Pancreas (tissue), 10 donors: ENCODE data around the gene DUOX1. TPM values are rescaled to one million over a fixed set of nuclear protein-coding genes. Genes with fewer than 3 reads are reported as not detected.
A peak's percentile ranks its signal among the peaks of the same experiment; 100 is the strongest.

Experiments
- ATAC-seq, 4 donors: fragments of 200-7000 bp; cut with Tn5 transposase; one replicate each; pipeline versions ENCODE4 v1.8.0 to v1.9.1; 2020; ENCODE audit warnings: mild to moderate bottlenecking in 4 of 4, moderate library complexity in 4 of 4
- DNase-seq, 6 donors: peaks; one replicate each; pipeline ENCODE4 v3.0.0-alpha.2; 2020
- FAIRE-seq: peaks from 2 replicates; lab custom pipeline; 2012; peaks lifted over from hg19 to GRCh38; lab: Jason Lieb, UNC
- H3K27ac ChIP-seq, 4 donors: fragments of 200-600 bp; sonication (generic); 1 replicate in 3 of 4; 2 replicates in 1 of 4; pipeline versions ENCODE4 v1.5.0 to v1.8.0; 2020
- H3K27me3 ChIP-seq, 4 donors: fragments of 200-600 bp; one replicate each; pipeline ENCODE4 v1.8.0; 2021
- H3K36me3 ChIP-seq, 3 donors: fragments of 200-600 bp; sonication (generic) in 1 of 3; one replicate each; pipeline versions ENCODE4 v1.5.0 to v1.8.0; 2020 to 2021
- H3K4me1 ChIP-seq, 3 donors: fragments of 200-600 bp; one replicate each; pipeline ENCODE4 v1.8.0; 2021
- H3K4me3 ChIP-seq, 4 donors: fragments of 200-600 bp; sonication (generic) in 2 of 4; one replicate each; pipeline versions ENCODE4 v1.5.0 to v1.8.0; 2020 to 2021
- H3K9me3 ChIP-seq, 4 donors: fragments of 200-600 bp; one replicate each; pipeline ENCODE4 v1.8.0; 2021
- WGBS, 2 donors: extraction: QIAGEN DNeasy Blood & Tissue Kit; methylation state at CpG; one replicate each; pipeline ENCODE4 v1.1.7; 2013; 5-methylcytosine and 5-hydroxymethylcytosine counted together
- intact Hi-C, 3 donors: fragments of 100-400 bp; cut with DNase I; formaldehyde crosslinking; loops; one replicate each; pipeline versions ENCODE4 v1.11.1 to v1.14.2; 2022
- polyA plus RNA-seq, 2 donors: library from polyadenylated mRNA; stranded (reverse); fragments of 200-250 nt; gene quantifications; one replicate each; pipeline ENCODE4 v1.2.3, GENCODE V29; 2013
- total RNA-seq, 6 donors: library from RNA; stranded (reverse); fragmentation: NEBNext Ultra II Directional in 4 of 6; extraction: Animal tissue kit (Norgen Biotek cat#: 25700) in 4 of 6; gene quantifications; one replicate each; pipeline versions ENCODE4 v1.2.1 to v1.2.4, GENCODE V29; 2021 to 2023
- TF ChIP-seq, protein P1 (sequence below), 4 donors: fragments of 200-600 bp; sonication (generic) in 3 of 4; IDR thresholded peaks; one replicate each; pipeline versions ENCODE4 v1.5.0 to v1.8.0; 2021; ENCODE audit warnings: antibody characterized with exemption in 4 of 4
- donor health status: healthy with polysubstance abuse.
- donor health status: DM: no; HTN: no; CAD: no; lungs with moderate emphysema.
- donor health status: DM: no; HTN: no; CAD: no.
- donor health status: control.
- donor health status: control.
- donor health status: Bipolar disorder and iron deficiency.
- donor health status: DM: yes; HTN: yes; CAD: no.
- donor health status: DM: no; HTN: no; CAD: no.
- donor health status: DM: no; HTN: no; CAD: no.
- donor health status: DM: yes; HTN: yes; CAD: no.

The DUOX1 gene
- total and polyA plus RNA-seq, 8 donors = 0.14 to 0.97 (median 0.42) TPM

DNA sequence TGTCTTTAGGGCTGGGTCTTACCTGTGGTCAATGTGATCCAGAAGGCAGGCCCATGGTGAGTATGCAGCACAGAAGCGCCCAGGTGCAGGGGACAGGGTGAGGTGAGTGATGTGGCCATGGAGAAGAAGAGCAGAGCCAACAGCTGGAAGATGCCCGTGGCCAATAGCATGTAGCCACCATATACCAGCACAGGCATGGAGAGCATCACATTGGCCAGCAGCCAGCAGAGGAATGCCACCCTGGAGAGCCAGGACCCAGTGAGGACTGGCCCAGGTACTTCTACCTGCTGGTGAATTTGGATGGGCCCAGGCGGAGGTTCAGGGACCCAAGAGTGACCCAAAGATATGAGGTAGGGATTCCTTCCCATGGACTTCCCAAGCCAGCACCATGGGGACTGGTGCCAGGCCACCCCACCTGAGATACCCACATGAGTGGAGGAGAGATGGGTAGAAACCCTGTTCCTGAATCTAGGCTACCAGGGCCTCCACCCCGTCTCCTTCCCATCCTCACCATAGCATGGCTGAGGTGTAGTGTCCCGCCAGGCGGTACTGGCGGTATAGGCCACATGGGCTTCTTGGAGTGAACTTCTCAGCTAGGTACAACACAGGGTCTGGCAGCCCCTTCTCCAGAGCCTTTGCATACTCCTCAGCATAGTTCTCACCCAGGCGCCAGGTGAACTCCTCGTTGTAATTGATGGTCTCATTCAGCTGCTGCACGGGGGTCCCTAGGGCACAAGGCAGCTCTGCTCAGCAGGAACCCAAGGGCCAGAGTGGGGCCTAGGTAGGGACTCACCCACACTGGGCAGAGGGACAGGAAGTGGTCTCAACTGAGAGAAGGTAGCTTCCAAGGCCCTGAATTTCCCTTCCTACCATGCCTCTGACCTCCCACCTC lies 9.5 kb upstream of the DUOX1 start:
- ATAC-seq (no peak), DNase-seq (peak in 1 of 6 donors; percentile 44), FAIRE-seq (no peak)

DNA sequence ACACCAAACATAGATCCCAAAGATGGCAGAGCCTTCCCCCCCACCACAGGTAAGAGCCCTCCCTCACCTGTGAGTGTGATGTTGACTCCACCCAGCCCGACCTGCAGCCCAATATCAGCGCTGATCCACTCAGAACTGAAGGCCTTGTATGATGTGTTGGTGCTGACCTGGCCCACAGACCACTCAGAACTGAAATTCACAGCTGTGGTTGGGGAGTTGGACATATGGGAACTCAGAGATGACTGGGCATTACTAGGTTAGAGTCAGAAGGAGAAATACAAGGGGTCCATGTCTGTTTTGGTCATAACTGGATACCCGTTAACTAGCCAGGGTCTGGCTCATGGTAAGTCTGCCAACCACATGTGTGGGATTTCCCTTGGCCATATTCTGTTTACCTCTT lies 8.8 kb upstream of the DUOX1 start:
- intact Hi-C loops = no loop called here
- no peaks in the 10 kb centered on the region for H3K36me3 ChIP-seq
- no peak for ATAC-seq
- no peak overlapping the region for H3K27ac ChIP-seq
- FAIRE-seq = no peak
- peaks cover 0 to 11% (median 4%) of the 10 kb centered on the region in 4 donors for H3K27me3 ChIP-seq
- H3K9me3 ChIP-seq = no peaks in the 10 kb centered on the region
- H3K4me1 ChIP-seq = peaks cover 0 to 4% (median 0%) of the 10 kb centered on the region in 3 donors
- TF ChIP-seq, protein P1, sequence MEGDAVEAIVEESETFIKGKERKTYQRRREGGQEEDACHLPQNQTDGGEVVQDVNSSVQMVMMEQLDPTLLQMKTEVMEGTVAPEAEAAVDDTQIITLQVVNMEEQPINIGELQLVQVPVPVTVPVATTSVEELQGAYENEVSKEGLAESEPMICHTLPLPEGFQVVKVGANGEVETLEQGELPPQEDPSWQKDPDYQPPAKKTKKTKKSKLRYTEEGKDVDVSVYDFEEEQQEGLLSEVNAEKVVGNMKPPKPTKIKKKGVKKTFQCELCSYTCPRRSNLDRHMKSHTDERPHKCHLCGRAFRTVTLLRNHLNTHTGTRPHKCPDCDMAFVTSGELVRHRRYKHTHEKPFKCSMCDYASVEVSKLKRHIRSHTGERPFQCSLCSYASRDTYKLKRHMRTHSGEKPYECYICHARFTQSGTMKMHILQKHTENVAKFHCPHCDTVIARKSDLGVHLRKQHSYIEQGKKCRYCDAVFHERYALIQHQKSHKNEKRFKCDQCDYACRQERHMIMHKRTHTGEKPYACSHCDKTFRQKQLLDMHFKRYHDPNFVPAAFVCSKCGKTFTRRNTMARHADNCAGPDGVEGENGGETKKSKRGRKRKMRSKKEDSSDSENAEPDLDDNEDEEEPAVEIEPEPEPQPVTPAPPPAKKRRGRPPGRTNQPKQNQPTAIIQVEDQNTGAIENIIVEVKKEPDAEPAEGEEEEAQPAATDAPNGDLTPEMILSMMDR (IDR thresholded peaks at IDR 0.05) = no peak
- DNase-seq = no peak
- 80 to 89% methylated on average over 3 of the region's 3 CpGs for WGBS, 2 donors
- no peak overlapping the region for H3K4me3 ChIP-seq

More for the DNA sequence above, 9.5 kb upstream of the DUOX1 start:
- TF ChIP-seq, protein P1 (IDR thresholded peaks at IDR 0.05) = no peak
- intact Hi-C loops = no loop called here
- no peak overlapping the region for H3K27ac ChIP-seq
- H3K4me3 ChIP-seq = no peak overlapping the region
- no peaks in the 10 kb centered on the region for H3K36me3 ChIP-seq
- peaks cover 0 to 4% (median 0%) of the 10 kb centered on the region in 3 donors for H3K4me1 ChIP-seq
- WGBS, 2 donors = 89 to 90% methylated on average over 10 of the region's 10 CpGs
- peaks cover 0 to 11% (median 4%) of the 10 kb centered on the region in 4 donors for H3K27me3 ChIP-seq
- H3K9me3 ChIP-seq = no peaks in the 10 kb centered on the region

DNA sequence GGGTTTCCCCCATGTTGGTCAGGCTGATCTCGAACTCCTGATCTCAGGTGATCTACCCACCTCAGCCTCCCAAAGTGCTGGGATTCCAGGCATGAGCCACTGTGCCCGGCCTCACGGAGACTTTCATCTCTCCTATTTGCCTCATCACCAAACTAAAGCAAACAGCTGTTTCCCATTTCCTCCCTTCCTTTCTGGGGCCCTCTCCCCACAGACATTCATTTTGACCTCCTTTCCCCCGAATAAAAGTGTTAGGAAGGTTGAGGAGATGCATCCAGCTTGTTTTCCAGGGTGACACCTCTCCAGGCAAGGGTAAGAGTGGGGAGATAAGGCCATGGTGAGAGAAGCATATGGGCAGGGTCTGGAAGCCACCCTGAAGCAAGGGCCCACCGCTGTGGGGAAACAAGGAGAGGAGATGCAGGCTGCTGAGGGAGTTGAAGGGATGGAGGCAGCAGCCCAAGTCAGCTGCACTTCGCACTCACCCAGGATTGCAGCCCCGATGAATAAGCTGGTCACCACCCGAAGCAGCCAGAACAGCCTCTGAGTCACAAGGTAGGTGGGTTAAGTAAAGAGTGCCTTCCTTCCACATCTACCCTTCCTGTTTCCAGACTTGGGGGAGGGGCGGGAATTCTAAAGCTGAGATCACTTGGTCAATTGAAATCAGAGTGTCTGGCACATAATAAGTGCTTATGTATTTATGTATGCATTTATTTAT lies 7.9 kb upstream of the DUOX1 start:
- Histone ChIP-seq H3K27ac (no peak overlapping the region), H3K4me3 (no peak overlapping the region), H3K27me3 (peaks cover 0 to 5% (median 2%) of the 10 kb centered on the region in 4 donors), H3K36me3 (no peaks in the 10 kb centered on the region), H3K4me1 (peaks cover 0 to 3% (median 0%) of the 10 kb centered on the region in 3 donors), H3K9me3 (no peaks in the 10 kb centered on the region)
- DNase-seq = peak in 1 of 6 donors; percentile 16
- 61 to 73% methylated on average over 9 of the region's 9 CpGs for WGBS, 2 donors
- TF ChIP-seq, protein P1 (IDR thresholded peaks at IDR 0.05) = no peak
- FAIRE-seq = no peak
- intact Hi-C loops = no loop called here
- no peak for ATAC-seq

DNA sequence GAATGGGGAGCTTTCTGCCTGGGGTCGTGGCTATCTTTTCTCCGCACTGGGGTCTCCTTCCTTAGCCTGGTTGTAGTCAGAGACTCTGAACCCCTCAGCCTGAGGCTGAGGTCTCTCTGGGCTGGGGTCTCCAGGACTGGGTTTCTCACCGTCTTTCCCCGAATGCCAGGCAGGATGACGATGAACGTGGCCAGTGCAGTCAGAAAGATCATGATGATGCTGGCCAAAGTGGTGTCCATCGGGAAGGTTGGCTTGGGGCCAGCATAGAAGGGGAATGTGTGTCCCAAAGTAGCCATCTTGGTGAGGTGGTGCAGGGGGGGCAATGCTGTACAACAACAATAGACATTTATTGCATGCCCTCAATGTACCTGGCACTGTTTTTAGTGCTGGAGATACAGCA lies 7.1 kb upstream of the DUOX1 start:
- intact Hi-C loops = no loop called here
- Histone ChIP-seq H3K9me3 (no peaks in the 10 kb centered on the region), H3K27me3 (peaks cover 0 to 5% (median under 1%) of the 10 kb centered on the region in 4 donors), H3K36me3 (no peaks in the 10 kb centered on the region), H3K4me1 (no peaks in the 10 kb centered on the region), H3K27ac (no peak overlapping the region), H3K4me3 (no peak overlapping the region)
- ATAC-seq (no peak), DNase-seq (peak in 1 of 6 donors; percentile 33), FAIRE-seq (no peak)
- TF ChIP-seq, protein P1 (IDR thresholded peaks at IDR 0.05) = no peak
- 71 to 87% methylated on average over 7 of the region's 7 CpGs for WGBS, 2 donors
